OCI-M1 (cell line): ENCODE data around the gene MRPL33.
A peak's percentile ranks its signal among the peaks of the same experiment; 100 is the strongest.

ENCODE experiments used
- DNase-seq: peaks from one replicate; lab custom pipeline; 2025; lab: John Stamatoyannopoulos, UW

MRPL33 gene

GRCh38 chr2:27776696-27777095 lies 5.2 kb downstream of the MRPL33 start:
- DNase-seq: no peak

GRCh38 chr2:27779417-27780055 lies 8.0 kb downstream of the MRPL33 start:
- no peak for DNase-seq

- no peak for DNase-seq
Measured at GRCh38 chr2:27781496-27781895, 10.0 kb downstream of the MRPL33 start.

- DNase-seq: no peak
Measured at GRCh38 chr2:27782701-27783100, 11.2 kb downstream of the MRPL33 start.

GRCh38 chr2:27790796-27791195 lies 19.3 kb downstream of the MRPL33 start:
- DNase-seq: no peak

- DNase-seq: no peak
Measured at GRCh38 chr2:27792759-27793158, 21.2 kb downstream of the MRPL33 start.

- DNase-seq: no peak
Measured at GRCh38 chr2:27795093-27795834, 23.7 kb downstream of the MRPL33 start.

GRCh38 chr2:27795868-27796277 lies 24.4 kb downstream of the MRPL33 start:
- no peak for DNase-seq

GRCh38 chr2:27796791-27797765 lies 25.6 kb downstream of the MRPL33 start:
- DNase-seq: no peak

- DNase-seq: no peak
Measured at GRCh38 chr2:27797841-27798240, 26.3 kb downstream of the MRPL33 start.

- no peak for DNase-seq
Measured at GRCh38 chr2:27798486-27798885, 27.0 kb downstream of the MRPL33 start.

- DNase-seq: no peak
Measured at GRCh38 chr2:27798948-27799645, 27.6 kb downstream of the MRPL33 start.

- DNase-seq: no peak
Measured at GRCh38 chr2:27799646-27800010, 28.1 kb downstream of the MRPL33 start.

- DNase-seq: no peak
Measured at GRCh38 chr2:27800856-27801255, 29.3 kb downstream of the MRPL33 start.

GRCh38 chr2:27802547-27802946 lies 31.0 kb downstream of the MRPL33 start:
- DNase-seq: no peak

- DNase-seq: no peak
Measured at GRCh38 chr2:27803046-27803445, 31.5 kb downstream of the MRPL33 start.

GRCh38 chr2:27804146-27804545 lies 32.6 kb downstream of the MRPL33 start:
- peak; percentile 18 for DNase-seq

- no peak for DNase-seq
Measured at GRCh38 chr2:27805180-27805579, 33.7 kb downstream of the MRPL33 start.

GRCh38 chr2:27806311-27807059 lies 35.0 kb downstream of the MRPL33 start:
- DNase-seq: no peak

GRCh38 chr2:27807476-27807875 lies 36.0 kb downstream of the MRPL33 start:
- DNase-seq: peak; percentile 25

- no peak for DNase-seq
Measured at GRCh38 chr2:27808418-27808817, 36.9 kb downstream of the MRPL33 start.
